H7 (cell line): ENCODE data around the gene PDCD6IP. TPM values are rescaled to one million over a fixed set of nuclear protein-coding genes. Genes with fewer than 3 reads are reported as not detected.

Experiments
- DNase-seq: peaks from one replicate; pipeline ENCODE4 v3.0.0; 2012
- H3K27me3 ChIP-seq: 2 replicates; pipeline ENCODE4 v1.6.0; 2011; ENCODE audit warnings: mild to moderate bottlenecking, low read length; ENCODE audit not compliant: control insufficient read depth, insufficient read depth
- H3K36me3 ChIP-seq: replicated peaks from 2 replicates; pipeline ENCODE4 v1.5.1; 2011; ENCODE audit warnings: low read length; ENCODE audit not compliant: control insufficient read depth, insufficient read depth
- H3K4me3 ChIP-seq: 2 replicates; pipeline ENCODE4 v1.5.1; 2011; ENCODE audit warnings: low read depth, mild to moderate bottlenecking, control low read depth, low read length, moderate library complexity; ENCODE audit not compliant: insufficient read depth
- total RNA-seq: library from RNA; depleted of rRNA; stranded (reverse); fragments of >200 nt; shearing (Covaris generic); gene quantifications from 2 replicates; pipeline ENCODE4 v1.2.3, GENCODE V29; 2014

The PDCD6IP gene
- total RNA-seq, 1 experiment from 2014 or later: 74.4 TPM

DNA sequence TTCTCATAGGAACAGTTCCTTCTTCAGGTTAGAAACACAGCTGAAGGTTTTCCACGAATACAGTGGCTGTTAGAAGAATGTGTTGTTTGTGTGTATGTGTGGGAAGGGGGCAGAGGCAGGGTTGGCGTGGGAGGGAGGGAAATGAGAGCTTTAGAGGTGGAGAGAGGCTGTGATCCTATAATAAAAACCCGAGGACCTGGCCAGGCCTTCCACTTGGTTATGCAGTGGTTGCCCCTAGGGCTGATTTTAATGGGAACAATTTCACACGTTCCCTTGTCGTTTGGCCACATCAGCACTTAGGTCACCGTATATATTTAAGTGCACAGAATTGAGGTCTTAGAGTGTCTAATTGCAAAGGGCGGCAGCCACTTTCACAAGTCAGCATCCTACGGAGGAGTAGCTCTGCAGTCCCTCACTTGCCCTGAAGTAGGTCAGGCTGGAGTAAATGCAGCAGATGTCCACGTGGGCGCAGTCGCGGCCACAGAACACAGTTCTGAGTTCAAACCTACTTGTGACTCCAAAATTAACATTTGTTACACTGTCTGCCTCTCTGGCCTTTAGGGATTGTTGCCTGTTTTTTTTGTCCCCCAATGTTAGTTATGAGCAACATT is 85.6 kb downstream of the PDCD6IP start:
- DNase-seq: no peak
- Histone ChIP-seq H3K4me3 (no peak overlapping the region), H3K27me3 (no peaks in the 10 kb centered on the region), H3K36me3 (no peaks in the 10 kb centered on the region)

DNA sequence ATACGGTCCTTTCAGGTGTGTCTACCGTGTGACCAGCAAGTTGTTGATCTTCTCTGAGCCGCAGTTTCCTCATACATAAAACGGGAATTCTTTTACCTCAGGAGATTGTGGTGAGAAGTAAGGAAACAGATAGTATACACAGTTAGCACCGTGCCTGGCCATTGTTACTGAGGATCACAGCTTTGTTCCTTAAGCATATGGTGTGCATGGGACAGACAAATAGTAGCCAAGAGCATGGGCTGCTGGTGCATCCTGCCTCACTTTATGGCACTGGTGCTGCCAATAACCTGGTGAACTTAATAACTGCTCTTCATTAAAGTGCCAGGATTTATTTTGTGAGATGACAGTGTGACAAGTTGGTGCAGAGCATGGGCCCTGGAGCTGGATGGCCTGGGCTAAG is 86.3 kb downstream of the PDCD6IP start:
- H3K27me3 ChIP-seq: no peaks in the 10 kb centered on the region
- DNase-seq: no peak
- no peaks in the 10 kb centered on the region for H3K36me3 ChIP-seq
- H3K4me3 ChIP-seq: no peak overlapping the region

DNA sequence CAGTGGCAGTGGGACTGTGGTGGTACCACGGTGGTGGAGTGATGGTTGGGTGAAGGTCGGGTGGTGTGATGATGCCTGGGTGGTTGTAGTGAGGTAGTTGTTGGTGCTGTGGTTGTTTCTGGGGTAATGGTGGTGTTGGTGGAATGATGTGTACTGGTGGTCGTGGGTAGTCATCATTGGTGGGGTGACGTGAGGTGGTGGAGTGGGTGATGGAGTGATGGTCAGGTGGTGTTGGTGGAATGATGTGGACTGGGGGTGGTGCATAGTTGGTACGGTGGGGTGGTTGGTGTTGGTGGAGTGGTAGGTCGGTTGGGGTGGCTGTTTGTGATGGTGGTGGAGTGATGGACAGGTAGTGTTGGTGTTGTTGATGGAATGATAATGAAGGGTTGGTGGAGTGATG is 87.1 kb downstream of the PDCD6IP start:
- H3K36me3 ChIP-seq: no peaks in the 10 kb centered on the region
- no peak overlapping the region for H3K4me3 ChIP-seq
- DNase-seq: no peak
- no peaks in the 10 kb centered on the region for H3K27me3 ChIP-seq

DNA sequence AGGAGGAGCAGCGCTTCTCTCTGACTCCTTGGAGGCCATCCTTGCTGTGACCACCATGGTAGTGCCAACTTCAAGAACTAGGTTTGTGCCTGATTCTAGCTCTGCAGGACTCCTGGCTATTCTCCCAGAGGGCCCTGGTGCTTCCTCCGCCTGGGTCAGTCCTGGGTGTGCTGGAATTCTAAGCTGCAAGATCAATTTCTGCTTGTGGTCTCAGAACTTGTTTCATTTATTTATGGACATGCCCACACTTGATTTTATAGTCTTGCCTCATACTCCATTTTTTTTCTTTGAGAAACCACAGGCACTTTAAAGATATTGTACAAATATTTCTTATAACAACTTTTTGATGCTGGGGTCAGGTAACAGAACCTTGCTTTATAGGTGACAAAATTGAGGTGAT is 87.6 kb downstream of the PDCD6IP start:
- Histone ChIP-seq H3K4me3 (no peak overlapping the region), H3K27me3 (no peaks in the 10 kb centered on the region), H3K36me3 (no peaks in the 10 kb centered on the region)
- no peak for DNase-seq

DNA sequence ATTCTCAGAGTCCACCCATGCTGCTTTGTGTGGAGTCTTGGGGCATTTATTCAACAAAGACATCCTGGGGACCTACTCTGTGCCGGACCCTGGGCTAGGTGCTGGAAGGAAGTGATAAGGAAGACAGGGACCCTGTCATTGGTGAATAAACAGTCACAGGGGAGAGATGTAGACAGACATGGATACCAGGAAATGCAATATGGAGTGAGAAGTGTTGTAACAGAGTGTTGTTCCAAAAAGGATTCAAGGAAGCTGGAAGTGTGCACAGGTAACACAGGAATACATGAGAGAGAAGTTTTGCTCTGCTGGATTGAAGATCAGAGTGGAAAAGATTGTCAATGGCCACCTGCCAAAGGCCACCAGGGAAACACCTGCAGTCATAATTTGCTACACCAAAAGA is 89.0 kb downstream of the PDCD6IP start:
- H3K27me3 ChIP-seq: no peaks in the 10 kb centered on the region
- H3K36me3 ChIP-seq: no peaks in the 10 kb centered on the region
- no peak for DNase-seq
- no peak overlapping the region for H3K4me3 ChIP-seq

DNA sequence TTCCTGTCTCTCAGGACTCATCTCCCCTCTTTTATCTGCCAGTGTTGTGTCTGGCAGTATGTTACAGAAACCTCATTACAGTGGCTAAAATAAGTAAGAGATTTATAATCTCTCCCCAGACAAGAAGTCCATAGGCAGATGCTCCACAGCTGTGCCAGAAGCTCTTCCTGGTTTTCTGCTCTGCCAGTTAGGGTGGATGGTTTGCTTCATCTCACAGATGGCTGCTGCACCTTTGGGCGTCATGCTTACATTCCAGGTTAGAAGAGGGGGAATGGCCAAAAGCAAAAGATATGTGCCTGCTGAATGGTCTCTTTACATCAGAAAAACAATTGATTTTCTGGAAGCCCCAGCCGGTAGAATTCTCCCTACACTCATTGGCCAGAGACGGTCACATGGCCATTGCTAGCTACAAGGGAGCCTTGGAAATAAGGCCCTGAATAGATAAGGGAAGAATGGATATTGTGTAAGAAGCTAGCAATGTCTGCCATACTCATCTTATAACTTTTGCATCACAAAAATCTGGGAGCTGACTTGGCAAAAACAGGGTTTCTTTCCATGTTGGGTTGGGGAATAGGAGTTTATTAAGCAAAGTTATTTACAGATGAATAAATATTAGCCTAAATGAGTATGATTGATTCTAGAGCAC is 91.1 kb downstream of the PDCD6IP start:
- no peaks in the 10 kb centered on the region for H3K36me3 ChIP-seq
- no peak for DNase-seq
- no peak overlapping the region for H3K4me3 ChIP-seq
- no peaks in the 10 kb centered on the region for H3K27me3 ChIP-seq

DNA sequence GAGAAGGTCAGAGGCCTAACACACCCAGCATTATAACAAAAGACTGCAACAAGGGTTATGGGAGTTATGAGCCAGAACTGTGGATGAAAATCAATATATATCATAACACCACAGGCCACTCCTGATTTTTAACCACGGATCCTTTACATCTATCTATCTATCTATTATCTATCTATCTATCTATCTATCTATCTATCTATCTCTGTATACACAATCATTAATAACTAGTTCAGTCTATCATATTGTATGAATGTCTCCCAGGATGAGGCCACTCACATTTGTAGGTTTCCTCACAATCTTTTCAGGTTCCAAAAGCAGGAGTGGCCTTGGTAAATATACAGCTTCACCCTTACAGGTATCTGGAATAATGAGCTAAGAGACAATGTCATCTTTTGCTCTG is 94.2 kb downstream of the PDCD6IP start:
- no peak for DNase-seq
- Histone ChIP-seq H3K36me3 (no peaks in the 10 kb centered on the region), H3K4me3 (no peak overlapping the region), H3K27me3 (no peaks in the 10 kb centered on the region)

DNA sequence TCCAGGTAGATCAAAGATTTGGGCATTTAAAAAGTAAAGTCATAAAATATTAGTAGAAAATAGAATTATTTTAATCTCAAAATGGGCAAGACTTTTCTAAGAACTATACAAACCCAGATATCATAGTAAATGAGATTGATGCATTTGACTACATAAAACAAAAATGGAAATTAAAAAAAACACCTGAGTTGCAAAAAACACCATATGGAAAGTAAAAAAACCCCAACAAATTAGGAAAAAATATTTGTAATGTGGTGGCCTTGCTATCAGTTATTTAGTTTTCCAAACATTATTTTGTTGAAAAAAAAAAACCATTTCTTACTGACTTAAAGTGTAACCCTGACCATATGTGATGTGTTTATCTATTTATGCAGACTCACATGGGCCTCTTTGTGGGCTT is 97.2 kb downstream of the PDCD6IP start:
- Histone ChIP-seq H3K36me3 (no peaks in the 10 kb centered on the region), H3K4me3 (no peak overlapping the region), H3K27me3 (no peaks in the 10 kb centered on the region)
- DNase-seq: no peak

DNA sequence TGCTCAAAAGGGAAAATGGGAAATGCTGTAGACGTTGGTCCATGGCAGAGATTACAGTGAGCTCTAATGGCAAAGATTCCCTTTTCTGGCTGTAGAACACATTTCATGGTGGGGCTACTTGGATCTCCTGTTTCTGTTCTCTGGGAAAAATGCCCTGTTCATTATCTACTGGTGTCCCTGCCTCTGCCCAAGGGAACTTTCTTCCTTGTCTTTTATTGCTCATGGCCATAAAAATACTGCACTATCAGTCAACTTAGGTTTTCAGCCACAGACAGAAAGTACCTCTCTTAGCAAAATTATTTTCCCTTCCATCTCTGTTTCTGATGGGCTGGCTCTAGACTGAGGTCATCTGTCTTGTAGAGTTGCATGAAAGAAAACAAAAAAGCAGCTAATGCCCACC is 98.9 kb downstream of the PDCD6IP start:
- no peak overlapping the region for H3K4me3 ChIP-seq
- H3K36me3 ChIP-seq: no peaks in the 10 kb centered on the region
- no peaks in the 10 kb centered on the region for H3K27me3 ChIP-seq
- no peak for DNase-seq

DNA sequence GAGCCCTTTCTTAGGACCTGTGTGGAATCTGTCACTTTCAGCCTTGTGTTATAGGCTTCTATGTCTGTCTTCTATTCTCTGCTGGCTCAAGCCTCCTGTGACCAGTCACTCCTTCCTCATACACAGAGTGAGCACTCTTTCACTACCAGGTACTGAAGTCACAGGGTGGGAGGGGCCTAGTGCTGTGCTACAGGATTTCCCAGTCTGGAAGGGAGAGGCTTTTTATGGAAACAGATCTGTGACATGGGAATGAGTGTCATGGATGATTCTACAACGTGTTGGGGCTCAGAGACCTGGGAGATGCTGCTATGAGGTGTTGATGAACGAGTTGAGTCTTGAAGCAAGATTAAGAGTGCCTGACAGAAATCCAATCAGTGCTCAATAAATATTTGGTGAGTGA is 100.5 kb downstream of the PDCD6IP start:
- no peak overlapping the region for H3K4me3 ChIP-seq
- no peak for DNase-seq
- H3K27me3 ChIP-seq: no peaks in the 10 kb centered on the region
- H3K36me3 ChIP-seq: no peaks in the 10 kb centered on the region

DNA sequence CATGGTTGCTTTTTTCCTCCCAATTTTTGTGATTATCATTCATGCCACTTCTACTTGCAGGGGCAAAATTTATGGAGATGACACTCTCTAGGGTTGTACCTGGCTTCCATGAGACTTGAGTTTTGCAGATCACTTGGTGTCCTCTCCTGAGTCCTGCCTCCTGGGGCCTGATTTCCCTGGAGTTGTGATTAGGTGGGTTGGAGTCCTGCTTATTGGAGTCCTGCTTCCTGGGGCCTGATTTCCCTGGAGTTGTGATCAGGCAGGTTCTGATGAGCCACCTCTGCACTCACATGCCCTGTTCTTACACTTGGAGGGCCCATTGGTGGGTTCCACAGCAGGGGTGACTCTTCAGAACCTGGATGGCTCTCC is 102.0 kb downstream of the PDCD6IP start:
- Histone ChIP-seq H3K27me3 (no peaks in the 10 kb centered on the region), H3K4me3 (no peak overlapping the region), H3K36me3 (no peaks in the 10 kb centered on the region)
- DNase-seq: no peak

DNA sequence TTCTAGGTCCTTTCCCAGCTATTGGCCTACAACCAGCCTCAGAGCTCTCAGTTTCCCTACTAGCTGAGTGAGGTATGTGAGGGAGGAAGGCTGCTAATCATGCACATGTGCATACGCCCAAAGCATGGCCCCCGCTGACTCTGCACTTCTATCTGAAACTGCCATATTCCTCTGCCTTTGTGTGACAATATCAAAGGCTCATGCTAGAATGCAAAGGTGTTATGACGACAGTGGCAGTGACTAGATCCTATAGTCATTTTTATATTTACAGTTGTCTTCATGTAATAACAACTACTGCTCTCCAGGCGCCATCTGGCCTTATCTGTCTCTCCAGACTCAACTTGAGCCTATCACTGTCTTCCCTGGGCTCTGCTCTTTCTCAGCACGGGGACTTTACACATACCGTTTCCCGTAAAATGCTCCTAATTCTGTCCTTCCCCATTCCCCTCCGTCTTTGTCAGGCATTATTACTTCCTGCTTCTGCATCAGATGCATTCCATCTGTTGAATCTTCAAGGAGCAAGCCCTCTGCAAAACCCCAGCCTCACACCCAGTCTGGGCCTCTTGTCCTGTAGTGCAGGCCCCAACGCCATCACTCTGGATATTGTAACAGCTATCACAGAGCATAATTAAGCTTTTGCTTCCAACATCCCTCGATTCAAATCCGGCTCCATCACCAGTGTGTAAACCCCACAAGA is 102.5 kb downstream of the PDCD6IP start:
- Histone ChIP-seq H3K27me3 (no peaks in the 10 kb centered on the region), H3K4me3 (no peak overlapping the region)
- no peak for DNase-seq

DNA sequence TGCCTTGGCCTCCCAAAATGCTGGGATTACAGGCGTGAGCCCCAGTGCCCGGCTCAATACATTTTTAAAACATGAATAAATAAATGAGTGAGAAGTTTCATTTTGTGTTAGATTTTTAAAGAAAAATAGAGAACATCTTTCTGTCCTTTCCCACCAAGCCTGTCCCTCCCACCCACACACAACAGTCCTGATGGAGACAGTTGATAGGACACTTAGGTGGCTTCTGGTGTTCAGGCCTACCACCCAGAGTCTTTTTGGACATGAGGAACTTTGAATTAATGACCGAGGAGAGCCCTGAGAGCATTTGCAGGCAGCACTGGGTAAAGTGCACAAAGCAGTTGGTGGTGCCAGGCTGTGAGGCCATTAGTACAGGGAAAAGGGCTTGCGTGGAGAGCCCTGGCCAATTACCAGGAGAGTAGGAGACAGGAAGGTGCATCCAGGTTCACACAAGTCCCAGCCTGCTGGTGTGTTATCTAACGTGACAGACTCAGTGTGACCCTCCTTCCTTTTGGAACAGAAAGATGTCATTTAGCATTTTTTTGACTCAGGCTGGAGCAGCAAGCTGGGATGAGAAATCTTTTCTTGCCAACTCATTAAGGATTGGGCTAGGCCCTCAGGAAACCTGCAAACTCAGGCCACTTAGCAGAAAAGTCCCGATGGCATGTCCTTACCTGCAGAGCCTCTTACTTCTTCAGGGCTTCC is 103.6 kb downstream of the PDCD6IP start:
- no peak overlapping the region for H3K4me3 ChIP-seq
- DNase-seq: no peak
- no peaks in the 10 kb centered on the region for H3K36me3 ChIP-seq
- no peaks in the 10 kb centered on the region for H3K27me3 ChIP-seq

More for the DNA sequence above, 102.5 kb downstream of the PDCD6IP start:
- H3K36me3 ChIP-seq: no peaks in the 10 kb centered on the region

DNA sequence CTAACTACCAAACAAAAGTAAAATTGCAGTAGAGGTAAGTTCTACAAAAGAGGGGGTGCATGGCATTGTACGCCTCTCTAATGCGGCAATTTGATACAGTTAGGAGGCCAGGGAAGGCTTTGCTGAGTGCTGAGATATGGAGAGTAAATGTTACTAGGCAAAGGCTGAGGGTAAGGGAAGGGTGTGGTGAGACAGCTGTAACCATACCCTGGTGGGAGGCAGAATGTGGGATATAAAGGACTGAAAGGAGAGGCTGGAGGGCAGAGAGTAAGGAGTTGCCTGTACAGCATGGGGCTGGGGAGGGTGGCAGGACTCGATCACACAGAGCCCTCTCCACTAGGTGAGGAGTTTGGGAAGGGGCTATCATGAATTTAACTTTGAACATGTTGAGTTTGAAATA is 106.3 kb downstream of the PDCD6IP start:
- no peak for DNase-seq
- Histone ChIP-seq H3K4me3 (no peak overlapping the region), H3K36me3 (no peaks in the 10 kb centered on the region), H3K27me3 (no peaks in the 10 kb centered on the region)
